ENCODE data around the gene CACNA1H.

Gene CACNA1H

GRCh38 chr16:1152651-1153259, at the start of gene CACNA1H:
Gene CACNA1H, plus strand, starts transcription at chr16:1153106. Its CDS starts 632 bp downstream, at chr16:1153738.
- H3K4me3 ChIP-seq (ENCODE audit: low read depth, low read length), result peak within 1 kb of the TSS; percentile 73
- no peak within 1 kb of the TSS; the same call in 1 of the 2 replicates for H3K27ac ChIP-seq (ENCODE audit: low read depth, low read length)
- peaks cover 35% of the 10 kb centered on the region for H3K27me3 ChIP-seq (ENCODE audit: control insufficient read depth, insufficient read depth, low read length)
- no peaks in the 10 kb centered on the region for H3K36me3 ChIP-seq (ENCODE audit: control insufficient read depth, insufficient read depth, low read length)
- 0 out of 2 replicates have a peak, but pooled peaks cover 3% of the 10 kb centered on the region for H3K9me3 ChIP-seq (ENCODE audit: control insufficient read depth, insufficient read depth, low read depth, low read length)
- peak within 1 kb of the TSS; percentile 17 for H3K9ac ChIP-seq (ENCODE audit: low read length)
- H3K4me1 ChIP-seq (ENCODE audit: control insufficient read depth, insufficient read depth, low read length), result peaks cover 15% of the 10 kb centered on the region

- Histone ChIP-seq H3K27me3 (ENCODE audit: control insufficient read depth, insufficient read depth, low read length) (peaks cover 39% of the 10 kb centered on the region), H3K36me3 (ENCODE audit: control insufficient read depth, insufficient read depth, low read length) (no peaks in the 10 kb centered on the region), H3K9me3 (ENCODE audit: control insufficient read depth, insufficient read depth, low read depth, low read length) (no peaks in the 10 kb centered on the region), H3K4me1 (ENCODE audit: control insufficient read depth, insufficient read depth, low read length) (peaks cover 6% of the 10 kb centered on the region; the same call in 1 of the 2 replicates), H3K9ac (ENCODE audit: low read length) (no peak overlapping the region), H3K27ac (ENCODE audit: low read depth, low read length) (no peak overlapping the region), H3K4me3 (ENCODE audit: low read depth, low read length) (peak overlapping the region; percentile 66; the same call in 1 of the 2 replicates)
Observed at GRCh38 chr16:1103636-1103980, 49.3 kb upstream of the CACNA1H start.

- Histone ChIP-seq H3K27me3 (ENCODE audit: control insufficient read depth, insufficient read depth, low read length) (peaks cover 55% of the 10 kb centered on the region), H3K4me3 (ENCODE audit: low read depth, low read length) (no peak overlapping the region), H3K36me3 (ENCODE audit: control insufficient read depth, insufficient read depth, low read length) (no peaks in the 10 kb centered on the region), H3K27ac (ENCODE audit: low read depth, low read length) (no peak overlapping the region), H3K9ac (ENCODE audit: low read length) (no peak overlapping the region), H3K9me3 (ENCODE audit: control insufficient read depth, insufficient read depth, low read depth, low read length) (no peaks in the 10 kb centered on the region), H3K4me1 (ENCODE audit: control insufficient read depth, insufficient read depth, low read length) (no peaks in the 10 kb centered on the region; the same call in 1 of the 2 replicates)
Observed at GRCh38 chr16:1105888-1106620, 46.9 kb upstream of the CACNA1H start.

- no peaks in the 10 kb centered on the region for H3K9me3 ChIP-seq (ENCODE audit: control insufficient read depth, insufficient read depth, low read depth, low read length)
- no peaks in the 10 kb centered on the region for H3K36me3 ChIP-seq (ENCODE audit: control insufficient read depth, insufficient read depth, low read length)
- no peak overlapping the region for H3K4me3 ChIP-seq (ENCODE audit: low read depth, low read length)
- no peak overlapping the region for H3K9ac ChIP-seq (ENCODE audit: low read length)
- no peak overlapping the region for H3K27ac ChIP-seq (ENCODE audit: low read depth, low read length)
- no peaks in the 10 kb centered on the region; the same call in 1 of the 2 replicates for H3K4me1 ChIP-seq (ENCODE audit: control insufficient read depth, insufficient read depth, low read length)
- peaks cover 52% of the 10 kb centered on the region for H3K27me3 ChIP-seq (ENCODE audit: control insufficient read depth, insufficient read depth, low read length)
Observed at GRCh38 chr16:1106659-1107058, 46.2 kb upstream of the CACNA1H start.

- Histone ChIP-seq H3K4me3 (ENCODE audit: low read depth, low read length) (no peak overlapping the region), H3K9ac (ENCODE audit: low read length) (no peak overlapping the region), H3K4me1 (ENCODE audit: control insufficient read depth, insufficient read depth, low read length) (no peaks in the 10 kb centered on the region; the same call in 1 of the 2 replicates), H3K27me3 (ENCODE audit: control insufficient read depth, insufficient read depth, low read length) (peaks cover 56% of the 10 kb centered on the region), H3K9me3 (ENCODE audit: control insufficient read depth, insufficient read depth, low read depth, low read length) (no peaks in the 10 kb centered on the region), H3K36me3 (ENCODE audit: control insufficient read depth, insufficient read depth, low read length) (no peaks in the 10 kb centered on the region), H3K27ac (ENCODE audit: low read depth, low read length) (no peak overlapping the region)
Observed at GRCh38 chr16:1107141-1107540, 45.8 kb upstream of the CACNA1H start.

- peaks cover 61% of the 10 kb centered on the region for H3K27me3 ChIP-seq (ENCODE audit: control insufficient read depth, insufficient read depth, low read length)
- H3K4me3 ChIP-seq (ENCODE audit: low read depth, low read length), result no peak overlapping the region
- no peaks in the 10 kb centered on the region for H3K9me3 ChIP-seq (ENCODE audit: control insufficient read depth, insufficient read depth, low read depth, low read length)
- no peaks in the 10 kb centered on the region; the same call in 1 of the 2 replicates for H3K4me1 ChIP-seq (ENCODE audit: control insufficient read depth, insufficient read depth, low read length)
- no peak overlapping the region for H3K27ac ChIP-seq (ENCODE audit: low read depth, low read length)
- no peak overlapping the region for H3K9ac ChIP-seq (ENCODE audit: low read length)
- H3K36me3 ChIP-seq (ENCODE audit: control insufficient read depth, insufficient read depth, low read length), result no peaks in the 10 kb centered on the region
Observed at GRCh38 chr16:1107731-1108130, 45.2 kb upstream of the CACNA1H start.

GRCh38 chr16:1108299-1109252, 44.3 kb upstream of the CACNA1H start:
- H3K4me3 ChIP-seq (ENCODE audit: low read depth, low read length), result no peak overlapping the region
- H3K36me3 ChIP-seq (ENCODE audit: control insufficient read depth, insufficient read depth, low read length), result no peaks in the 10 kb centered on the region
- no peaks in the 10 kb centered on the region for H3K9me3 ChIP-seq (ENCODE audit: control insufficient read depth, insufficient read depth, low read depth, low read length)
- H3K27me3 ChIP-seq (ENCODE audit: control insufficient read depth, insufficient read depth, low read length), result peaks cover 60% of the 10 kb centered on the region
- no peaks in the 10 kb centered on the region; the same call in 1 of the 2 replicates for H3K4me1 ChIP-seq (ENCODE audit: control insufficient read depth, insufficient read depth, low read length)
- no peak overlapping the region for H3K9ac ChIP-seq (ENCODE audit: low read length)
- H3K27ac ChIP-seq (ENCODE audit: low read depth, low read length), result no peak overlapping the region

GRCh38 chr16:1109648-1110047, 43.3 kb upstream of the CACNA1H start:
- no peaks in the 10 kb centered on the region for H3K9me3 ChIP-seq (ENCODE audit: control insufficient read depth, insufficient read depth, low read depth, low read length)
- H3K27ac ChIP-seq (ENCODE audit: low read depth, low read length), result no peak overlapping the region
- no peak overlapping the region for H3K4me3 ChIP-seq (ENCODE audit: low read depth, low read length)
- no peaks in the 10 kb centered on the region for H3K36me3 ChIP-seq (ENCODE audit: control insufficient read depth, insufficient read depth, low read length)
- no peak overlapping the region for H3K9ac ChIP-seq (ENCODE audit: low read length)
- H3K4me1 ChIP-seq (ENCODE audit: control insufficient read depth, insufficient read depth, low read length), result no peaks in the 10 kb centered on the region; the same call in 1 of the 2 replicates
- H3K27me3 ChIP-seq (ENCODE audit: control insufficient read depth, insufficient read depth, low read length), result peaks cover 51% of the 10 kb centered on the region

- Histone ChIP-seq H3K4me1 (ENCODE audit: control insufficient read depth, insufficient read depth, low read length) (no peaks in the 10 kb centered on the region; the same call in 1 of the 2 replicates), H3K9me3 (ENCODE audit: control insufficient read depth, insufficient read depth, low read depth, low read length) (no peaks in the 10 kb centered on the region), H3K27me3 (ENCODE audit: control insufficient read depth, insufficient read depth, low read length) (peaks cover 44% of the 10 kb centered on the region), H3K27ac (ENCODE audit: low read depth, low read length) (no peak overlapping the region), H3K4me3 (ENCODE audit: low read depth, low read length) (no peak overlapping the region), H3K9ac (ENCODE audit: low read length) (no peak overlapping the region), H3K36me3 (ENCODE audit: control insufficient read depth, insufficient read depth, low read length) (no peaks in the 10 kb centered on the region)
Observed at GRCh38 chr16:1112506-1113184, 40.3 kb upstream of the CACNA1H start.

- no peaks in the 10 kb centered on the region for H3K36me3 ChIP-seq (ENCODE audit: control insufficient read depth, insufficient read depth, low read length)
- peaks cover 35% of the 10 kb centered on the region for H3K27me3 ChIP-seq (ENCODE audit: control insufficient read depth, insufficient read depth, low read length)
- H3K9me3 ChIP-seq (ENCODE audit: control insufficient read depth, insufficient read depth, low read depth, low read length), result no peaks in the 10 kb centered on the region
- no peak overlapping the region for H3K27ac ChIP-seq (ENCODE audit: low read depth, low read length)
- no peak overlapping the region for H3K4me3 ChIP-seq (ENCODE audit: low read depth, low read length)
- H3K4me1 ChIP-seq (ENCODE audit: control insufficient read depth, insufficient read depth, low read length), result no peaks in the 10 kb centered on the region
- no peak overlapping the region for H3K9ac ChIP-seq (ENCODE audit: low read length)
Observed at GRCh38 chr16:1113489-1113888, 39.4 kb upstream of the CACNA1H start.
